Kidney epithelial cell (primary cell): ENCODE results near the gene HELLS. TPM values are rescaled to one million over a fixed set of nuclear protein-coding genes. Genes with fewer than 3 reads are reported as not detected.

ENCODE experiments used
- DNase-seq: peaks from one replicate; pipeline ENCODE4 v3.0.0-alpha.2; 2010; ENCODE audit warnings: low read depth
- H3K27me3 ChIP-seq: 2 replicates; pipeline ENCODE4 v1.6.0; 2011; ENCODE audit warnings: low read length; ENCODE audit not compliant: control insufficient read depth, insufficient read depth
- H3K36me3 ChIP-seq: 2 replicates; pipeline ENCODE4 v1.5.1; 2011; ENCODE audit warnings: low read length; ENCODE audit not compliant: control insufficient read depth, insufficient read depth
- H3K4me3 ChIP-seq: 2 replicates; pipeline ENCODE4 v1.5.1; 2011; ENCODE audit warnings: low read depth, mild to moderate bottlenecking, control low read depth, low read length
- CTCF ChIP-seq: IDR thresholded peaks from 2 replicates; pipeline ENCODE4 v1.5.1; 2011; ENCODE audit warnings: mild to moderate bottlenecking, moderate library complexity, low read length, control low read depth, inconsistent platforms; ENCODE audit not compliant: insufficient read depth, poor library complexity, severe bottlenecking
- total RNA-seq: library from RNA; depleted of rRNA; stranded (reverse); fragments of >200 nt; gene quantifications from 2 replicates; pipeline ENCODE4 v1.2.3, GENCODE V29; 2015

Gene HELLS
- total RNA-seq, result 18.9 and 28.7 TPM in 2 replicates

GRCh38 chr10:94545391-94546048 is at the start of gene HELLS:
HELLS (plus strand) TSS chr10:94545788; CDS start chr10:94545922, 134 bp downstream.
- Histone ChIP-seq H3K4me3 (peak within 1 kb of the TSS; percentile 94), H3K27me3 (no peaks in the 10 kb centered on the region), H3K36me3 (no peaks in the 10 kb centered on the region)
- DNase-seq, result peak; percentile 38
- TF ChIP-seq CTCF, result no peak

GRCh38 chr10:94496010-94496409 is 49.6 kb upstream of the HELLS start:
- Histone ChIP-seq H3K4me3 (no peak overlapping the region), H3K36me3 (no peaks in the 10 kb centered on the region), H3K27me3 (no peaks in the 10 kb centered on the region)
- TF ChIP-seq CTCF, result no peak
- DNase-seq, result no peak

- Histone ChIP-seq H3K4me3 (no peak overlapping the region), H3K27me3 (no peaks in the 10 kb centered on the region), H3K36me3 (no peaks in the 10 kb centered on the region)
- DNase-seq, result no peak
- no peak for TF ChIP-seq CTCF
Measured at GRCh38 chr10:94496646-94497045, 48.9 kb upstream of the HELLS start.

- Histone ChIP-seq H3K27me3 (no peaks in the 10 kb centered on the region), H3K4me3 (no peak overlapping the region), H3K36me3 (no peaks in the 10 kb centered on the region)
- peak; percentile 44 for TF ChIP-seq CTCF
- DNase-seq, result no peak
Measured at GRCh38 chr10:94500063-94500462, 45.5 kb upstream of the HELLS start.

- H3K36me3 ChIP-seq, result no peaks in the 10 kb centered on the region
- H3K4me3 ChIP-seq, result no peak overlapping the region
- no peak for TF ChIP-seq CTCF
- no peak for DNase-seq
- H3K27me3 ChIP-seq, result no peaks in the 10 kb centered on the region
Measured at GRCh38 chr10:94521276-94522250, 24.0 kb upstream of the HELLS start.
